Epithelial cell of proximal tubule (primary cell): Measurements from ENCODE around the gene THAP10. TPM values are rescaled to one million over a fixed set of nuclear protein-coding genes. Genes with fewer than 3 reads are reported as not detected.

ENCODE experiments used
- DNase-seq: peaks from one replicate; pipeline ENCODE4 v3.0.0-alpha.2; 2011; ENCODE audit warnings: low read depth
- H3K4me3 ChIP-seq: 2 replicates; pipeline ENCODE4 v1.5.1; 2011; ENCODE audit warnings: low read depth, mild to moderate bottlenecking, low read length
- total RNA-seq: library from RNA; depleted of rRNA; stranded (reverse); fragments of >200 nt; gene quantifications from 2 replicates; pipeline ENCODE4 v1.2.3, GENCODE V29; 2015
- TF ChIP-seq, protein P1 (sequence below): conservative IDR thresholded peaks from 2 replicates; pipeline ENCODE4 v1.5.1; 2012; ENCODE audit warnings: low read depth, mild to moderate bottlenecking, low read length

The THAP10 gene
- total RNA-seq, 1 donor from 2014 or later, result 9.1 TPM

DNA sequence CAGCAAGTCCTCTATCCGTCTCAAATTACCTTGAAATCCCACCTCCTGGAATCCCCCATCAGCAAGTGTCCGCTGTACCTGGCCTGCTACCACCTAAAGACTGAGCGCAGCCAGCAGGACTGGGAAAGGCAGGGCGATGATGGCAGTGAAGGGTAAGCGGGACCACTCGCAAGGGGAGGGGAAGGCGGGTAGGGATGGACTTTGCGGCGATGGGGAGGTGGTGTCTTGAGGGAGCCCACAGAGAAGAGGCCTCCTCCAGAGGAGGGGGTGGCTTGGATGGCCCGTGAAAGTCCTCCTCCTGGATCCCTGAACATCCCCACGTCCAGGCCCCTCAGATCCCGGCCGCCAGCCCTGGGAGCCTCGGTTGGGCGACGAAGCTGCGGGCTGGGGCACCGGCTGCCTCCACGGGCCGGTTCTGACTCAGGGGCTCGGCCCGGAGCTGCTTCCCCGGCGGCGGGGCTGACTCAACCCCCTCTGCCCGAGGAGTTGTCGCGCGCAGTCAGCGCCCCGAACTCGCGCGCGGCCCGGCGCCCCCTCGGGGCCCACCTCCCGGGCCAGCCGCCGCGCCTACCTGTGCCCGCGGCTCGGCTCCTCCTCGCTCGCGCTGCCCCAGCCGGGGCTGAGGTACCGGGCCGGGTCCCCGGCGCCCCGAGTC lies 38.8 kb downstream of the THAP10 start:
- DNase-seq, result no peak
- TF ChIP-seq, protein P1, sequence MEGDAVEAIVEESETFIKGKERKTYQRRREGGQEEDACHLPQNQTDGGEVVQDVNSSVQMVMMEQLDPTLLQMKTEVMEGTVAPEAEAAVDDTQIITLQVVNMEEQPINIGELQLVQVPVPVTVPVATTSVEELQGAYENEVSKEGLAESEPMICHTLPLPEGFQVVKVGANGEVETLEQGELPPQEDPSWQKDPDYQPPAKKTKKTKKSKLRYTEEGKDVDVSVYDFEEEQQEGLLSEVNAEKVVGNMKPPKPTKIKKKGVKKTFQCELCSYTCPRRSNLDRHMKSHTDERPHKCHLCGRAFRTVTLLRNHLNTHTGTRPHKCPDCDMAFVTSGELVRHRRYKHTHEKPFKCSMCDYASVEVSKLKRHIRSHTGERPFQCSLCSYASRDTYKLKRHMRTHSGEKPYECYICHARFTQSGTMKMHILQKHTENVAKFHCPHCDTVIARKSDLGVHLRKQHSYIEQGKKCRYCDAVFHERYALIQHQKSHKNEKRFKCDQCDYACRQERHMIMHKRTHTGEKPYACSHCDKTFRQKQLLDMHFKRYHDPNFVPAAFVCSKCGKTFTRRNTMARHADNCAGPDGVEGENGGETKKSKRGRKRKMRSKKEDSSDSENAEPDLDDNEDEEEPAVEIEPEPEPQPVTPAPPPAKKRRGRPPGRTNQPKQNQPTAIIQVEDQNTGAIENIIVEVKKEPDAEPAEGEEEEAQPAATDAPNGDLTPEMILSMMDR, result no peak
- H3K4me3 ChIP-seq, result peak overlapping the region; percentile 74

DNA sequence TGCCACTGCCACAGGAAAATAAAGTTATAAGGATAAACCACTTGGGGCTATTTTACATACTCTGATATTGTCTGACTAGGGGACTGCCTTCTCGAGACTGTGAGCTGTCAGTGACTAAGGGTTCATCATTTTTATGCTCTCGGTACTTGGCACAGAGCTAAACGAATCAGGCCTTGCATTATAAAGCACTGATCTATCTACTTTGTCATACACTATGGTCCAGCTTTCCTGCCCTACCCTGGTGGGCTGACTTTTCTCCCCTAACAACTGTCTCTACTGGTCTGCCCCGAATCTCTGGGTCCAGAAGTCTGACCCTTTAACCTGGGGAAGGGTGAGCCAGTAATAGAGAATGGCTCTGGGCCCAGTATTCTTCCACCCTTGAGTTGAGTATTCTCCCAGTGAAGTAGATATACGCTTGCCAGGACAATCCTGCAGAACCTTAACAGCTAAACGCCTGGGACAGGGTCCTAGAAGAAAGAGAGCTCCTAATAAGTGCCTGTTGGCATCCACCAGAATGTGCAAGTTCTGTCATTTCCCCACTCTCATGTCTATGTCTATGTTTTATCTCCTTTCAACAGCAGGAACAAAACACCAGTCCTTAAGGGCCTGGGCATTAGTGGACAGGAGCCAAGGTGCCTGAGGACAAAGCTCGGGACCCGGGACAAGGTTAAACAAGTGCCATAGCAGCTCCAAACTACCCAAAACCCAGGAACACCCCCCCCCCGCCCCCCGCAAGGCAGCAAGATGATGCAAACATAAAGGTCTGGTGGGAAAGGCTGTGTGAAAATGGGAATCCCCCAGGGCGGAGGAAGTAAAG lies 39.5 kb downstream of the THAP10 start:
- peak overlapping the region; percentile 74 for H3K4me3 ChIP-seq
- no peak for DNase-seq
- TF ChIP-seq, protein P1, result no peak

DNA sequence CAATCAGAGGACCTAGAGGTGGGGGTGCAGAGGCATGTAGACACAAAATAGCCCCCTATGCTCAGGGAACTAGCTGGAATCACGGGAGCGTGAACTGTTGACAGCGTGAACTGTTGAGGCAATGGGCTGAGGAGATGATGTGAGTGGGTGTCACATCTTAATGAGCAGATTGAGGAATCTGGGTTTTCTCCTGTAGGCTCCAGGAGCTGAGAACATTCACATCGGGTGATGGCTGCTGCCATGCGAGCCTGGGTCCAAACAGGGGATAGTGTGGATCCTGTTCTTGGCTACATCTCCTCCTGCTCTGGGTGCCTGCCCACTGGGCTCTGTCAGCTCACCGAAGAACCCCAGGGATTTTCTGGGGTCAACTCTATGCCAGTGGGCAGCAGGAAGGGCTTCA lies 40.3 kb downstream of the THAP10 start:
- TF ChIP-seq, protein P1, result no peak
- H3K4me3 ChIP-seq, result no peak overlapping the region
- DNase-seq, result no peak

DNA sequence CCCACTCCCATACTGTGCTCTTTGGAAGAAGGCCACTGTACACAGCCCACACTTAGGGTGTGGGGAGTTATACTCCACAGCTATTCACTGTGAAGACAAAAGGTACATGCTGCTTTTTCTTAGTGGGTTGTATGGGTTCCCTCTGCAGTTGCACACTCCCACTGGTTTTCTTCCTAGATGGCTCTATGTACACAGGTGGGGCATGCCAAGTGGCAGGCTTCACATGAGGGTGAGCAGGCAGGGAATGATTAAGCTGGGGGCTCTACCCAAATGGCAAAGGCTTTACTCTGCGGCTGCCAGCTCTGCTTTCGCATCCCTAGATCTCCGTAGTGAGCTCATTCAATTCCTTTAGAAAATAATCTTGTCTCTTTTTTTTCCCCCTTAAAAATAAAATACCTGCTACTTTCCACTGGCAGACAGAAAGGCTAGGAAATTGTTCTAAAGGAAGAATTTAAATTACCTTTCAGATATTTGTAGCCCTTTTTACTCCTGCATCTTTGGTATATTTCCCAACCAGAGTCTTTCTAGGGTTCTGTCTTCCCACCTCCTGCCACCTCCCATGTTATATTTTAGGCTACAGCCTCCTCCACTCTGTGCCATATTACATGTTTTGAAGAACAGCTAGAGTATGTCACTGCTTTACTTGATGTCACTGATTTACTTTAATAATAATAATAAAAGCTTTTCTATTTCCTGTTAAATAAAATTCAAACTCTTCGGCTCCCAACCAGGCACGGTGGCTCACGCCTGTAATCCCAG lies 46.5 kb downstream of the THAP10 start:
- DNase-seq, result no peak
- TF ChIP-seq, protein P1, result no peak
- H3K4me3 ChIP-seq, result no peak overlapping the region

DNA sequence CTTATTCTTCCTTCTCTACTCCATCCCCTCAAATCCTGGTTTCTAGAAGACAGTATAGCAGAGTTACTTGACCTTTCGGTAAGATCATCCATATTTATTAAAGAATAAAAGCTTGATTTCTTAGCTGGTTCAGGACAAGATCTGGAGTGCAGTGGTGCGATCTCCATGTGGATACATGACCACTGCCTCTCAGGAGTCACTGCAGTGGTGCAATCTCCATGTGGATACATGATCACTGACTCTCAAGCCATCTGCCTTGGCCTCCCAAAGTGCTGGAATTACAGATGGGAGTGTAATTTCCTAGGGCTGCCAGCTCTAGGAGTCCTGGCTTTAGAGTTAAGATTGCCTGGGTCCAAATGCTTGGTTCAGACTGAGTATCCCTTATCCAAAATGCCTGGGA lies 54.8 kb downstream of the THAP10 start:
- H3K4me3 ChIP-seq, result no peak overlapping the region
- no peak for DNase-seq
- TF ChIP-seq, protein P1, result no peak

DNA sequence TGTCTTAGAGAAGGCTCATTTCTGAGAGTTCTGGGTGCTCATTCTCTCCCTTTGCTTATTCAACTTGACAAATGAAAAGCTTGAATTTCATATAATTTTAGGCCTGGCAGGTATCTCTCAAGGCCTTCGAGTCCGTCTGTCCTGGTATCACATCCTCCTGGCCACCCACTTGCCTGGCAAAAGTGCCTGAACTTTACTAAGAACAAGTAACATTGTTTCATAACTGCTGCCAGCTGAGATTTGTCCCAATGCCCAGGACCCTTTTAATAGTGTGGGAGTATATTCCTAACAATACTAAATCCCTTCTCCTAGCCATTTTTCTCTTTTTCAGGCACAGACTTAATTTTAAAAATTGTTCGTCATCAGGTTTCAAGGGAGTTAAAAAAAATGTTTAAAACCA lies 56.4 kb downstream of the THAP10 start:
- DNase-seq, result no peak
- TF ChIP-seq, protein P1, result no peak
- no peak overlapping the region for H3K4me3 ChIP-seq
